Hepatocyte (in vitro differentiated cells): ENCODE data around the gene KDM6A. TPM values are rescaled to one million over a fixed set of nuclear protein-coding genes. Genes with fewer than 3 reads are reported as not detected.
"Not testable (repeated sequence)": the region's sequence is repeated elsewhere in the genome, so short reads cannot be mapped to it uniquely, and the experiment has no call there.

ENCODE experiments used
- DNase-seq: peaks from one replicate; pipeline ENCODE4 v3.0.0-alpha.2; 2016; ENCODE audit warnings: low spot score
- H2AFZ ChIP-seq: fragments of 200-600 bp; sonication (generic); 2 replicates; pipeline ENCODE4 v1.6.0; 2016; ENCODE audit warnings: antibody characterized with exemption, mild to moderate bottlenecking
- H3K27ac ChIP-seq: fragments of 200-600 bp; sonication (generic); 2 replicates; pipeline ENCODE4 v1.5.1; 2016; ENCODE audit warnings: mild to moderate bottlenecking
- H3K27me3 ChIP-seq: fragments of 200-600 bp; sonication (generic); 2 replicates; pipeline ENCODE4 v1.6.1; 2016
- H3K36me3 ChIP-seq: fragments of 200-600 bp; sonication (generic); replicated peaks from 2 replicates; pipeline ENCODE4 v1.5.1; 2016; ENCODE audit warnings: low read depth; ENCODE audit not compliant: insufficient read depth
- H3K4me1 ChIP-seq: fragments of 200-600 bp; sonication (generic); 2 replicates; pipeline ENCODE4 v1.5.1; 2016; ENCODE audit warnings: mild to moderate bottlenecking, moderate library complexity; ENCODE audit not compliant: insufficient read depth
- H3K4me2 ChIP-seq: fragments of 200-600 bp; sonication (generic); 2 replicates; pipeline ENCODE4 v1.6.0; 2016
- H3K4me3 ChIP-seq: fragments of 200-600 bp; sonication (generic); 2 replicates; pipeline ENCODE4 v1.5.1; 2016; ENCODE audit warnings: mild to moderate bottlenecking
- H3K79me2 ChIP-seq: fragments of 200-600 bp; sonication (generic); 2 replicates; pipeline ENCODE4 v1.6.0; 2017; ENCODE audit warnings: mild to moderate bottlenecking
- H3K9me2 ChIP-seq: fragments of 200-600 bp; sonication (generic); replicated peaks from 2 replicates; pipeline ENCODE4 v1.6.0; 2017; ENCODE audit warnings: mild to moderate bottlenecking; ENCODE audit not compliant: insufficient read depth
- H3K9me3 ChIP-seq: fragments of 200-600 bp; sonication (generic); 2 replicates; pipeline ENCODE4 v1.5.1; 2016; ENCODE audit warnings: low read depth, mild to moderate bottlenecking
- H4K20me1 ChIP-seq: fragments of 200-600 bp; sonication (generic); 2 replicates; pipeline ENCODE4 v1.6.0; 2016; ENCODE audit warnings: mild to moderate bottlenecking; ENCODE audit not compliant: insufficient read depth, poor library complexity, severe bottlenecking
- CTCF ChIP-seq: fragments of 200-600 bp; sonication (generic); IDR thresholded peaks from 2 replicates; pipeline ENCODE4 v1.5.1; 2016; ENCODE audit warnings: antibody characterized with exemption, mild to moderate bottlenecking; ENCODE audit not compliant: poor library complexity
- EZH2 ChIP-seq: fragments of 200-600 bp; sonication (generic); IDR thresholded peaks from 2 replicates; pipeline ENCODE4 v1.6.1; 2016; ENCODE audit warnings: antibody characterized with exemption, mild to moderate bottlenecking, borderline replicate concordance
- EZH2phosphoT487 ChIP-seq: fragments of 200-600 bp; sonication (generic); IDR thresholded peaks from one replicate; pipeline ENCODE4 v1.6.1; 2018; ENCODE audit warnings: antibody characterized with exemption, mild to moderate bottlenecking, low read depth, moderate library complexity; ENCODE audit not compliant: unreplicated experiment, severe bottlenecking
- WGBS: methylation state at CpG from one replicate; pipeline ENCODE4 v1.1.6; 2016; ENCODE audit warnings: low lambda C conversion rate; ENCODE audit errors: missing lambda C conversion rate; 5-methylcytosine and 5-hydroxymethylcytosine counted together
- polyA plus RNA-seq: library from polyadenylated mRNA; unstranded; fragments of >200 nt; fragmentation: Nextera tagmentation; extraction: Ambion mirVana; gene quantifications from 2 replicates; pipeline ENCODE4 v1.2.1, GENCODE V29; 2016
- total RNA-seq: library from RNA; depleted of rRNA; stranded (reverse); fragments of >200 nt; gene quantifications from 2 replicates; pipeline ENCODE4 v1.2.3, GENCODE V29; 2014

Gene KDM6A
- total and polyA plus RNA-seq, 2 experiments from 2014 or later = 13.7 to 46.2 TPM

GRCh38 chrX:44908153-44908552 is 35.2 kb downstream of the KDM6A start:
- Histone ChIP-seq H3K79me2 (peaks cover 88% of the 10 kb centered on the region), H3K4me2 (no peak overlapping the region), H2AFZ (no peak overlapping the region), H3K27me3 (no peaks in the 10 kb centered on the region), H4K20me1 (peaks cover 46% of the 10 kb centered on the region), H3K9me2 (no peaks in the 10 kb centered on the region), H3K4me1 (no peaks in the 10 kb centered on the region), H3K4me3 (no peak overlapping the region), H3K9me3 (no peaks in the 10 kb centered on the region), H3K27ac (no peak overlapping the region), H3K36me3 (no peaks in the 10 kb centered on the region)
- WGBS = 51% methylated on average over 3 of the region's 3 CpGs
- no peak for DNase-seq
- TF ChIP-seq EZH2phosphoT487 (no peak), EZH2 (no peak), CTCF (no peak)

- no peak for DNase-seq
These were observed 35.8 kb downstream of the KDM6A start for GRCh38 chrX:44908827-44909226.

GRCh38 chrX:44910508-44910907 is 37.5 kb downstream of the KDM6A start:
- H4K20me1 ChIP-seq = peaks cover 32% of the 10 kb centered on the region
- H3K27me3 ChIP-seq, H3K4me2 ChIP-seq, H3K9me2 ChIP-seq, H2AFZ ChIP-seq, H3K4me1 ChIP-seq, H3K27ac ChIP-seq, H3K4me3 ChIP-seq, H3K36me3 ChIP-seq, H3K9me3 ChIP-seq, DNase-seq: not testable (repeated sequence)
- H3K79me2 ChIP-seq = peaks cover 85% of the 10 kb centered on the region
- 63% methylated on average over 4 of the region's 4 CpGs for WGBS

More at GRCh38 chrX:44908827-44909226, 35.8 kb downstream of the KDM6A start:
- H3K4me3 ChIP-seq = no peak overlapping the region
- H3K9me3 ChIP-seq = no peaks in the 10 kb centered on the region
- no peak overlapping the region for H2AFZ ChIP-seq
- H3K4me1 ChIP-seq = no peaks in the 10 kb centered on the region
- peaks cover 88% of the 10 kb centered on the region for H3K79me2 ChIP-seq
- no peaks in the 10 kb centered on the region for H3K36me3 ChIP-seq
- TF ChIP-seq EZH2phosphoT487 (no peak), CTCF (no peak), EZH2 (no peak)
- peaks cover 46% of the 10 kb centered on the region for H4K20me1 ChIP-seq
- H3K4me2 ChIP-seq = no peak overlapping the region
- WGBS = 69% methylated on average over 3 of the region's 3 CpGs
- no peak overlapping the region for H3K27ac ChIP-seq
- H3K27me3 ChIP-seq = no peaks in the 10 kb centered on the region
- H3K9me2 ChIP-seq = no peaks in the 10 kb centered on the region

- not testable (repeated sequence) for H3K4me3 ChIP-seq, H3K9me3 ChIP-seq, H3K4me2 ChIP-seq, DNase-seq, H3K9me2 ChIP-seq, H3K27me3 ChIP-seq, H3K27ac ChIP-seq, H3K4me1 ChIP-seq, H3K36me3 ChIP-seq, H2AFZ ChIP-seq
- Histone ChIP-seq H4K20me1 (peaks cover 28% of the 10 kb centered on the region), H3K79me2 (peaks cover 85% of the 10 kb centered on the region)
- 93% methylated on average over 6 of the region's 45 CpGs for WGBS
These were observed 38.1 kb downstream of the KDM6A start for GRCh38 chrX:44911074-44911600.
